OCI-LY3 (cell line): ENCODE data around the gene KCND2.

Experiments used
- H2AFZ ChIP-seq: fragments of 200-600, 300-600 bp; shearing (Covaris generic); 2 replicates; pipeline ENCODE4 v1.6.0; 2014; ENCODE audit warnings: antibody characterized with exemption, low read depth, low read length
- H3K27ac ChIP-seq: fragments of 200-600, 300-600 bp; sonication (generic); 2 replicates; pipeline ENCODE4 v1.5.1; 2014; ENCODE audit warnings: mild to moderate bottlenecking, low read length, moderate library complexity, mixed read lengths
- H3K27me3 ChIP-seq: fragments of 200-600, 300-600 bp; sonication (generic); 2 replicates; pipeline ENCODE4 v1.6.1; 2014; ENCODE audit warnings: low read depth, low read length, mixed read lengths
- H3K36me3 ChIP-seq: fragments of 200-600, 300-600 bp; sonication (generic); replicated peaks from 2 replicates; pipeline ENCODE3; 2014; ENCODE audit warnings: low read depth, low read length, mixed read lengths
- H3K4me1 ChIP-seq: fragments of 300-600, 200-600 bp; sonication (generic); 2 replicates; pipeline ENCODE4 v1.6.1; 2014; ENCODE audit warnings: low read length, mixed read lengths
- H3K4me2 ChIP-seq: fragments of 200-600, 300-600 bp; sonication (generic); 2 replicates; pipeline ENCODE4 v1.6.1; 2014; ENCODE audit warnings: low read length, mixed read lengths
- H3K4me3 ChIP-seq: fragments of 300-600, 200-600 bp; sonication (generic); 2 replicates; pipeline ENCODE4 v1.5.1; 2014; ENCODE audit warnings: antibody characterized with exemption, mild to moderate bottlenecking, low read length, moderate library complexity
- H3K79me2 ChIP-seq: fragments of 300-600, 200-600 bp; shearing (Covaris generic); 2 replicates; pipeline ENCODE4 v1.6.1; 2014; ENCODE audit warnings: mild to moderate bottlenecking, low read length, mixed read lengths
- H3K9ac ChIP-seq: fragments of 300-600, 200-600 bp; shearing (Covaris generic); 2 replicates; pipeline ENCODE4 v1.6.0; 2014; ENCODE audit warnings: mild to moderate bottlenecking, low read length, moderate library complexity
- H3K9me3 ChIP-seq: fragments of 200-600, 300-600 bp; shearing (Covaris generic); 2 replicates; pipeline ENCODE4 v1.6.1; 2014; ENCODE audit warnings: low read length, mixed read lengths; ENCODE audit not compliant: insufficient read depth
- H4K20me1 ChIP-seq: fragments of 200-600, 300-600 bp; sonication (generic); 2 replicates; pipeline ENCODE4 v1.6.1; 2016; ENCODE audit warnings: low read length, mixed read lengths; ENCODE audit not compliant: insufficient read depth
- CTCF ChIP-seq: fragments of 200-600, 300-600 bp; sonication (generic); IDR thresholded peaks from 2 replicates; pipeline ENCODE4 v1.5.1; 2014; ENCODE audit warnings: antibody characterized with exemption, low read length, low read depth
- EZH2phosphoT487 ChIP-seq: fragments of 200-600 bp; shearing (Covaris generic); IDR thresholded peaks from 2 replicates; pipeline ENCODE4 v1.6.1; 2018; ENCODE audit warnings: antibody characterized with exemption, mixed run types, low read depth

KCND2 gene

DNA sequence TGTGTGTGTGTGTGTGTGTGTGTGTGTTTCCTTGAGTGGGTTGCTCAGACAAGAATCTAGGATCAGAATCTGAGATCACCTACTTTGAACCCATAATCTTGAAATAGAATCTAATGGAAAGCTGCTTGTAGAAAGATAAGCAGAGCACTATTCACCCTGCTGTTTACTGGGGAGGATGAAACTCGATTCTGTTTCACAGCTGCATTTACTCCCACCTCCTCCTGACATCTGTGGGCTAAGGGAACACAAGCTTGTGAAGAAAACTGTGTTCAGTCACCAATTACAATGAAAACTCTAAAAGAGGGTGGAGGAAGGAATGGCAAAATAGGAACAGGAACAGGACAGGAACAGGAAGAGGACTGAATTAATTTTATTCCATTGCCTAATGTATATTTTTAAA lies 315.4 kb downstream of the KCND2 start:
- Histone ChIP-seq H3K4me1 (no peaks in the 10 kb centered on the region), H3K4me3 (no peak overlapping the region), H2AFZ (no peak overlapping the region), H3K9me3 (no peaks in the 10 kb centered on the region), H3K9ac (no peak overlapping the region), H4K20me1 (no peaks in the 10 kb centered on the region), H3K79me2 (no peaks in the 10 kb centered on the region), H3K4me2 (no peak overlapping the region), H3K36me3 (no peaks in the 10 kb centered on the region), H3K27me3 (no peaks in the 10 kb centered on the region), H3K27ac (no peak overlapping the region)
- TF ChIP-seq CTCF: no peak
- no peak for TF ChIP-seq EZH2phosphoT487

- no peaks in the 10 kb centered on the region for H3K79me2 ChIP-seq
- H3K4me2 ChIP-seq: no peak overlapping the region
- no peak overlapping the region for H2AFZ ChIP-seq
- H3K27me3 ChIP-seq: no peaks in the 10 kb centered on the region
- no peaks in the 10 kb centered on the region for H3K9me3 ChIP-seq
- no peaks in the 10 kb centered on the region for H3K36me3 ChIP-seq
- TF ChIP-seq EZH2phosphoT487 (no peak), CTCF (no peak)
- no peaks in the 10 kb centered on the region for H4K20me1 ChIP-seq
- H3K27ac ChIP-seq: no peak overlapping the region
- no peak overlapping the region for H3K4me3 ChIP-seq
- no peak overlapping the region for H3K9ac ChIP-seq
- no peaks in the 10 kb centered on the region for H3K4me1 ChIP-seq
Observed at GRCh38 chr7:120588862-120589261, 315.9 kb downstream of the KCND2 start.

GRCh38 chr7:120600607-120601006 lies 327.6 kb downstream of the KCND2 start:
- Histone ChIP-seq H3K27ac (no peak overlapping the region), H4K20me1 (no peaks in the 10 kb centered on the region), H3K79me2 (no peaks in the 10 kb centered on the region), H3K4me3 (no peak overlapping the region), H3K9ac (no peak overlapping the region), H3K4me2 (no peak overlapping the region), H2AFZ (no peak overlapping the region), H3K27me3 (no peaks in the 10 kb centered on the region), H3K9me3 (no peaks in the 10 kb centered on the region), H3K4me1 (no peaks in the 10 kb centered on the region), H3K36me3 (no peaks in the 10 kb centered on the region)
- TF ChIP-seq CTCF: no peak
- no peak for TF ChIP-seq EZH2phosphoT487

- no peak overlapping the region for H2AFZ ChIP-seq
- H3K27ac ChIP-seq: no peak overlapping the region
- no peaks in the 10 kb centered on the region for H3K9me3 ChIP-seq
- H3K4me3 ChIP-seq: no peak overlapping the region
- no peaks in the 10 kb centered on the region for H3K27me3 ChIP-seq
- no peak overlapping the region for H3K4me2 ChIP-seq
- H3K9ac ChIP-seq: no peak overlapping the region
- H3K36me3 ChIP-seq: no peaks in the 10 kb centered on the region
- H4K20me1 ChIP-seq: no peaks in the 10 kb centered on the region
- TF ChIP-seq EZH2phosphoT487 (no peak), CTCF (no peak)
- no peaks in the 10 kb centered on the region for H3K4me1 ChIP-seq
- H3K79me2 ChIP-seq: no peaks in the 10 kb centered on the region
Observed at GRCh38 chr7:120603366-120603765, 330.4 kb downstream of the KCND2 start.
